K562 (cell line): Measurements from ENCODE around the gene SUMF1. TPM values are rescaled to one million over a fixed set of nuclear protein-coding genes. Genes with fewer than 3 reads are reported as not detected.

ENCODE experiments used
- CEBPG ChIP-seq, 3 experiments: fragments of 200-800 bp in 1 of 3; sonication (Bioruptor generic) in 1 of 3; sonication (generic) in 1 of 3; formaldehyde crosslinking in 1 of 3; IDR thresholded peaks in 2 of 3; conservative IDR thresholded peaks in 1 of 3; 2 replicates each; pipeline versions ENCODE4 v1.6.1 to v1.8.0; 2016 to 2022; ENCODE audit warnings: missing compliant biosample characterization in 2 of 3, missing genetic modification characterization in 2 of 3, mild to moderate bottlenecking in 1 of 3, missing genetic modification reagents in 1 of 3
- CREM ChIP-seq: IDR thresholded peaks from 2 replicates; pipeline ENCODE4 v1.6.1; 2014; ENCODE audit warnings: antibody characterized with exemption, low read depth
- DEAF1 ChIP-seq: fragments of 450-650 bp; formaldehyde crosslinking; IDR thresholded peaks from 2 replicates; pipeline ENCODE4 v1.4.0; 2020; ENCODE audit warnings: mild to moderate bottlenecking, moderate library complexity
- EWSR1 ChIP-seq: fragments of 450-650 bp; IDR thresholded peaks from 2 replicates; pipeline ENCODE4 v1.6.1; 2018; ENCODE audit warnings: borderline replicate concordance, mild to moderate bottlenecking, low read depth, moderate library complexity; ENCODE audit not compliant: partially characterized antibody
- FOS ChIP-seq: IDR thresholded peaks from 3 replicates; pipeline ENCODE4 v1.6.1; 2011; ENCODE audit not compliant: insufficient read length; ENCODE audit errors: extremely low read depth
- GABPA ChIP-seq: fragments of 200-800 bp; sonication (Bioruptor generic); conservative IDR thresholded peaks from 2 replicates; pipeline ENCODE4 v1.6.1; 2016; ENCODE audit warnings: low read depth, missing genetic modification characterization, missing compliant biosample characterization
- GATA2 ChIP-seq: sonication (generic); formaldehyde crosslinking; IDR thresholded peaks from 2 replicates; pipeline ENCODE4 v1.4.0; 2020; ENCODE audit warnings: mild to moderate bottlenecking, missing genetic modification reagents
- GATAD2A ChIP-seq: fragments of 450-650 bp; IDR thresholded peaks from 2 replicates; pipeline ENCODE4 v1.6.1; 2017
- LCOR ChIP-seq: sonication (generic); formaldehyde crosslinking; IDR thresholded peaks from 2 replicates; pipeline ENCODE4 v1.8.0; 2022; ENCODE audit warnings: mild to moderate bottlenecking, missing genetic modification reagents
- NFIC ChIP-seq: fragments of 450-650 bp; IDR thresholded peaks from 2 replicates; pipeline ENCODE4 v1.6.1; 2017; ENCODE audit warnings: mild to moderate bottlenecking, inconsistent platforms
- PML ChIP-seq: IDR thresholded peaks from 2 replicates; pipeline ENCODE4 v1.6.1; 2012; ENCODE audit warnings: low read length, inconsistent platforms
- RAD21 ChIP-seq, 2 experiments: fragments of 250-450 bp in 1 of 2; fragments of 450-650 bp in 1 of 2; sonication (Bioruptor Pico) in 1 of 2; formaldehyde crosslinking in 1 of 2; IDR thresholded peaks in 1 of 2; conservative IDR thresholded peaks in 1 of 2; 2 replicates each; pipeline versions ENCODE4 v1.4.0 to v1.8.0; 2020 to 2022; ENCODE audit warnings: mild to moderate bottlenecking in 2 of 2, moderate library complexity in 1 of 2
- RCOR1 ChIP-seq, 2 experiments: IDR thresholded peaks; 2 replicates each; pipeline ENCODE4 v1.6.1; 2012; ENCODE audit warnings: low read depth in 2 of 2, low read length in 2 of 2, borderline replicate concordance in 1 of 2, improper control_type of control experiment in 1 of 2
- RREB1 ChIP-seq: fragments of 250-450 bp; sonication (Bioruptor Pico); IDR thresholded peaks from 2 replicates; pipeline ENCODE4 v1.4.0; 2020
- SNRNP70 ChIP-seq: fragments of 200-400 bp; formaldehyde crosslinking; optimal IDR thresholded peaks from 2 replicates; pipeline ENCODE3; 2017; ENCODE audit warnings: low read depth, low read length
- SOX6 ChIP-seq: fragments of 450-650 bp; IDR thresholded peaks from 2 replicates; pipeline ENCODE4 v1.6.1; 2014; ENCODE audit warnings: mild to moderate bottlenecking
- SRSF3 ChIP-seq: fragments of 200-400 bp; formaldehyde crosslinking; IDR thresholded peaks from 2 replicates; pipeline ENCODE4 v1.6.1; 2016; ENCODE audit warnings: mild to moderate bottlenecking, low read length, moderate library complexity; ENCODE audit not compliant: insufficient read depth
- ZNF217 ChIP-seq: sonication (generic); formaldehyde crosslinking; IDR thresholded peaks from 2 replicates; pipeline ENCODE4 v1.8.0; 2022; ENCODE audit warnings: mild to moderate bottlenecking, missing genetic modification reagents
- polyA plus RNA-seq, 8 experiments: library from polyadenylated mRNA; depleted of rRNA in 4 of 8; stranded (reverse) in 5 of 8; unstranded in 3 of 8; fragments of >200 nt; fragmentation: Nextera tagmentation in 2 of 8; fragmentation: Illumina TruSeq in 1 of 8; extraction: Ambion mirVana in 2 of 8; extraction: Trizol in 1 of 8; gene quantifications; 2 replicates each; pipeline versions ENCODE4 v1.2.1 to v1.2.3, GENCODE V29; 2011 to 2014; ENCODE audit warnings: inconsistent platforms in 1 of 8, missing spikeins in 1 of 8
- total RNA-seq, 7 experiments: library from RNA; depleted of rRNA in 6 of 7; stranded (reverse); fragments of >200 nt in 6 of 7; fragmentation: Illumina TruSeq in 2 of 7; extraction: Trizol in 2 of 7; gene quantifications; 2 replicates each; pipeline versions ENCODE4 v1.2.1 to v1.2.3, GENCODE V29; 2011 to 2021; ENCODE audit warnings: low replicate concordance in 1 of 7
- TF ChIP-seq, protein P1 (sequence below), 2 experiments: fragments of 450-650 bp in 1 of 2; sonication (generic) in 1 of 2; formaldehyde crosslinking; conservative IDR thresholded peaks; 2 replicates each; pipeline versions ENCODE4 v1.4.0 to v1.8.1; 2020 to 2022; ENCODE audit warnings: mild to moderate bottlenecking in 1 of 2, missing genetic modification reagents in 1 of 2

SUMF1 gene
- total and polyA plus RNA-seq, 9 of the 15 experiments (the other 6 are each of a cell fraction or from before 2014, with no cell fraction given): 1.3 to 7.4 (median 4.2) TPM

DNA sequence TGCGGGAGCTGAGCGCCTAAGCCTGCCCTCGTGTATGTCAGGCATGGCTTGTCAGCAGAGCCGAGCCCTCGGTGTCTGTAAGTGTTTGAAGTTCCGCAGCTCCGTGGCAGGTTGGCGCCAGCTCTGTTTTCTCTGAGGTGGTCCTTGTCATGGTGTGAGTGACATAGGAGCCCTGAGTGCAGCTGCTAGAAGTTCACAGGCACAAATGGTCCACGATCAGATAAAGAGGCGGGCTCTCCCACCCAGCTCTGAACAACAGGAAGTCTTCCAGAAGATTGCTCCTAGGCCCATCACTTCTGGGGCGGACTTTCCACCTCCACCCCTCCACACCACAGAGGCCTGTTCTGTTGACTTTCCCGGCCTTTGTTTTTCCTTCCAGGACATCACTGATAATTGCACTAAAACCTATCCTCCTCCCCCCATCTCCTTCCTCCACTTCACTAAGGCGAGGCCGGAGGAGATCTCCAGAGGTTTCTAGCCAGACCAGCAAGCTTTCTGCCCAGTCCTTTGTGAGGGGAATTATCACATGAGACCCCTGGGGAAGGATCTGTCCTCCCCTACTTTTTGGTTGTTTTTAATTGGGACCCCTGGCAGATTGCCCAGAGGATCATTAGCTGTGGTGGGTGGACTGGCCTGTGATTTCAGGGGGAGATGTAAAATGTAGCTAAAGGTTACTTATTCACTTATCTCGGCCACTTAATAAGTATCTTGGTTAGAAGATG lies 46.0 kb upstream of the SUMF1 start (continued):
- 0 out of 2 replicates have a peak, but pooled peaks have one; percentile 27 for TF ChIP-seq SOX6
- no peak for TF ChIP-seq GATAD2A
- TF ChIP-seq EWSR1: no peak
- no peak for TF ChIP-seq SNRNP70
- 0 out of 2 replicates have a peak, but pooled peaks have one; percentile 7 for TF ChIP-seq CREM
- no peak for TF ChIP-seq FOS
- TF ChIP-seq RCOR1 (IDR thresholded peaks at IDR 0.05; ENCODE audit: borderline replicate concordance in 1 of 2, low read depth in 2 of 2, low read length in 2 of 2): peak in 1 of 2 experiments; percentile 90; a peak in 2 of 4 replicates
- TF ChIP-seq, protein P1, sequence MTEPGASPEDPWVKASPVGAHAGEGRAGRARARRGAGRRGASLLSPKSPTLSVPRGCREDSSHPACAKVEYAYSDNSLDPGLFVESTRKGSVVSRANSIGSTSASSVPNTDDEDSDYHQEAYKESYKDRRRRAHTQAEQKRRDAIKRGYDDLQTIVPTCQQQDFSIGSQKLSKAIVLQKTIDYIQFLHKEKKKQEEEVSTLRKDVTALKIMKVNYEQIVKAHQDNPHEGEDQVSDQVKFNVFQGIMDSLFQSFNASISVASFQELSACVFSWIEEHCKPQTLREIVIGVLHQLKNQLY (CRISPR knock-in tag; conservative IDR thresholded peaks at IDR 0.05): no peak
- peak; percentile 65 for TF ChIP-seq NFIC
- TF ChIP-seq GABPA (tag): peak; percentile 76
- TF ChIP-seq DEAF1 (CRISPR knock-in tag): 0 out of 2 replicates have a peak, but pooled peaks have one; percentile 11
- TF ChIP-seq GATA2 (CRISPR knock-in tag): peak; percentile 52; the same call in 1 of the 2 replicates
- no peak for TF ChIP-seq LCOR (CRISPR knock-in tag)
- peak in 1 of 2 experiments; percentile 32; a peak in 1 of 4 replicates for TF ChIP-seq RAD21 (CRISPR knock-in tag; conservative IDR thresholded peaks at IDR 0.05 in 1 of 2, IDR thresholded peaks at IDR 0.05 in 1 of 2)
- TF ChIP-seq ZNF217 (CRISPR knock-in tag): no peak
- TF ChIP-seq RREB1: peak; percentile 70; the same call in 1 of the 2 replicates
- TF ChIP-seq SRSF3: no peak
- no peak for TF ChIP-seq PML
- no peak for TF ChIP-seq CEBPG (CRISPR knock-in tag; IDR thresholded peaks at IDR 0.05)
- TF ChIP-seq CEBPG (tag; conservative IDR thresholded peaks at IDR 0.05 in 1 of 2, IDR thresholded peaks at IDR 0.05 in 1 of 2): no peak
